Neuronal stem cell (in vitro differentiated cells): ENCODE data around the gene OTUD6A.

Experiments used
- DNase-seq: peaks from one replicate; pipeline ENCODE4 v3.0.0-alpha.2; 2013; ENCODE audit warnings: low spot score
- H2AFZ ChIP-seq: one replicate; pipeline ENCODE4 v1.6.1; 2013; ENCODE audit warnings: mild to moderate bottlenecking, low read length, inconsistent platforms
- H2AK5ac ChIP-seq: 2 replicates; pipeline ENCODE4 v1.6.1; 2013; ENCODE audit warnings: low read depth, mild to moderate bottlenecking, inconsistent platforms, low read length, moderate library complexity, mixed read lengths
- H2BK120ac ChIP-seq: 2 replicates; pipeline ENCODE4 v1.6.1; 2013; ENCODE audit warnings: low read depth, mild to moderate bottlenecking, inconsistent platforms, low read length, moderate library complexity, mixed read lengths
- H2BK12ac ChIP-seq: one replicate; pipeline ENCODE4 v1.6.1; 2013; ENCODE audit warnings: low read length, inconsistent platforms
- H2BK15ac ChIP-seq: 2 replicates; pipeline ENCODE4 v1.6.1; 2013; ENCODE audit warnings: mild to moderate bottlenecking, low read length, inconsistent platforms, mixed read lengths
- H2BK5ac ChIP-seq: one replicate; pipeline ENCODE4 v1.6.1; 2013; ENCODE audit warnings: inconsistent platforms, mild to moderate bottlenecking, low read length, moderate library complexity
- H3K14ac ChIP-seq: one replicate; pipeline ENCODE4 v1.6.1; 2013; ENCODE audit warnings: low read length, inconsistent platforms
- H3K18ac ChIP-seq: 2 replicates; pipeline ENCODE4 v1.6.1; 2013; ENCODE audit warnings: low read length, inconsistent platforms
- H3K23ac ChIP-seq: 2 replicates; pipeline ENCODE4 v1.6.1; 2013; ENCODE audit warnings: low read depth, mild to moderate bottlenecking, mixed read lengths, low read length, inconsistent platforms; ENCODE audit not compliant: poor library complexity
- H3K27ac ChIP-seq: replicated peaks from 3 replicates; pipeline ENCODE4 v1.5.1; 2013; ENCODE audit warnings: low read length, inconsistent platforms
- H3K27me3 ChIP-seq, 3 experiments: 2 replicates each; pipeline ENCODE4 v1.6.1; 2013; ENCODE audit warnings: low read length in 3 of 3, mild to moderate bottlenecking in 2 of 3, inconsistent platforms in 1 of 3, low read depth in 1 of 3, mixed read lengths in 1 of 3, moderate library complexity in 1 of 3; ENCODE audit not compliant: control insufficient read depth in 3 of 3, insufficient read depth in 3 of 3
- H3K36me3 ChIP-seq, 2 donors: replicated peaks in 1 of 2; 2 replicates each; pipeline ENCODE4 v1.6.1; 2013; ENCODE audit warnings: low read length in 2 of 2; ENCODE audit not compliant: control insufficient read depth in 2 of 2, insufficient read depth in 2 of 2
- H3K4ac ChIP-seq: 2 replicates; pipeline ENCODE4 v1.6.1; 2013; ENCODE audit warnings: inconsistent platforms, mild to moderate bottlenecking, low read length, moderate library complexity
- H3K4me1 ChIP-seq, 2 donors: 1 replicate in 1 of 2; 2 replicates in 1 of 2; pipeline ENCODE4 v1.6.1; 2013; ENCODE audit warnings: low read length in 2 of 2, low read depth in 1 of 2; ENCODE audit not compliant: control insufficient read depth in 2 of 2, insufficient read depth in 1 of 2
- H3K4me2 ChIP-seq: one replicate; pipeline ENCODE4 v1.6.1; 2013; ENCODE audit warnings: mild to moderate bottlenecking, low read length, inconsistent platforms; ENCODE audit not compliant: insufficient read depth, poor library complexity, severe bottlenecking
- H3K4me3 ChIP-seq, 2 donors: 2 replicates each; pipeline ENCODE4 v1.5.1; 2013; ENCODE audit warnings: low read length in 2 of 2, mild to moderate bottlenecking in 2 of 2, inconsistent platforms in 1 of 2, moderate library complexity in 1 of 2
- H3K79me1 ChIP-seq: one replicate; pipeline ENCODE4 v1.6.1; 2013; ENCODE audit warnings: low read depth, mild to moderate bottlenecking, inconsistent platforms, low read length, moderate library complexity
- H3K9ac ChIP-seq: one replicate; pipeline ENCODE4 v1.6.1; 2013; ENCODE audit warnings: mild to moderate bottlenecking, low read depth, low read length, inconsistent platforms; ENCODE audit not compliant: poor library complexity
- H3K9me3 ChIP-seq, 2 donors: replicated peaks in 1 of 2; 2 replicates each; pipeline versions ENCODE3 to v1.6.1; 2013; ENCODE audit warnings: low read length in 2 of 2, mild to moderate bottlenecking in 2 of 2, inconsistent platforms in 1 of 2, low read depth in 1 of 2, mixed read lengths in 1 of 2, moderate library complexity in 1 of 2; ENCODE audit not compliant: control insufficient read depth in 2 of 2, insufficient read depth in 1 of 2
- H4K8ac ChIP-seq: one replicate; pipeline ENCODE4 v1.6.1; 2013; ENCODE audit warnings: low read depth, mild to moderate bottlenecking, inconsistent platforms, low read length, moderate library complexity
- H4K91ac ChIP-seq: one replicate; pipeline ENCODE4 v1.6.1; 2013; ENCODE audit warnings: low read length, low read depth, mild to moderate bottlenecking, inconsistent platforms; ENCODE audit not compliant: poor library complexity
- WGBS, 2 donors: extraction: QIAGEN DNeasy Blood & Tissue Kit; methylation state at CpG; one replicate each; pipeline ENCODE4 v1.1.7; 2013; ENCODE audit warnings: missing lambda C conversion rate in 2 of 2, mixed read lengths in 1 of 2; ENCODE audit not compliant: insufficient read length in 2 of 2, insufficient replicate concordance in 1 of 2; ENCODE audit errors: extremely low coverage in 2 of 2; 5-methylcytosine and 5-hydroxymethylcytosine counted together

OTUD6A gene

GRCh38 chrX:70022616-70023015 is 39.6 kb upstream of the OTUD6A start:
- Histone ChIP-seq H3K36me3 (no peaks in the 10 kb centered on the region), H3K4me3 (no peak overlapping the region), H2AFZ (no peak overlapping the region), H2BK15ac (no peak overlapping the region), H3K27ac (no peak overlapping the region), H3K4me2 (no peak overlapping the region), H3K23ac (no peak overlapping the region), H3K4ac (no peak overlapping the region), H2BK120ac (no peak overlapping the region), H3K18ac (no peak overlapping the region), H3K27me3 (peaks cover 0 to 9% (median 0%) of the 10 kb centered on the region in 3 experiments), H4K8ac (no peak overlapping the region), H3K79me1 (no peaks in the 10 kb centered on the region), H3K14ac (no peak overlapping the region), H2BK12ac (no peak overlapping the region), H3K9me3 (no peaks in the 10 kb centered on the region), H2AK5ac (no peak overlapping the region), H4K91ac (no peak overlapping the region), H3K4me1 (no peaks in the 10 kb centered on the region), H3K9ac (no peak overlapping the region), H2BK5ac (no peak overlapping the region)
- no peak for DNase-seq
- WGBS, 2 donors, result no CpG with 5 or more reads among the region's 4 CpGs

DNA sequence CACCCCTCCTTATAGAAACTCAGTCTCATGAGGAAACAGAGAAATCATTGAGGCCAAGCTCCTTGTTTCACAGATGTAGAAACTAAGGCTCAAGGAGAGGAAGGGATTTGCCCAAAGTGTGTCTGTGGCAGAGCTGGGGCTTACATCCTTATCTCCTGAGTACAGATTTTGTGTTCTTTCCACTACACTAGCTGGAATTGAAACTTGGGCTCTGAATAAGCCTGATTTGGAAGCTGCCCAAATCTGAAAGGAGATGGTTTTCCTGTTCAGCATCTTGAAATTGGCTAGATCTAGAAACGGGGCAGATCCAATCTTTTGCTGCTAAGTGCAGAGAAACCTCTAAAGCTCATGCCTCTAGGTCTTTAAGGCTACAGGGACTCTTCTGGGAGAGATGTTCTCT is 36.8 kb upstream of the OTUD6A start:
- Histone ChIP-seq H3K4me1 (peaks cover 0 to 1% of the 10 kb centered on the region in 2 donors), H3K4me2 (no peak overlapping the region), H3K4me3 (no peak overlapping the region), H3K27me3 (peaks cover 0 to 9% (median 0%) of the 10 kb centered on the region in 3 experiments), H2BK120ac (no peak overlapping the region), H3K18ac (no peak overlapping the region), H2AK5ac (no peak overlapping the region), H2BK15ac (no peak overlapping the region), H4K91ac (no peak overlapping the region), H2BK5ac (no peak overlapping the region), H3K9me3 (no peaks in the 10 kb centered on the region), H3K23ac (no peak overlapping the region), H3K27ac (no peak overlapping the region), H2AFZ (no peak overlapping the region), H4K8ac (no peak overlapping the region), H3K36me3 (no peaks in the 10 kb centered on the region), H3K79me1 (no peaks in the 10 kb centered on the region), H3K4ac (no peak overlapping the region), H2BK12ac (no peak overlapping the region), H3K14ac (no peak overlapping the region), H3K9ac (no peak overlapping the region)
- no CpG with 5 or more reads among the region's 1 CpG for WGBS, 2 donors
- no peak for DNase-seq

DNA sequence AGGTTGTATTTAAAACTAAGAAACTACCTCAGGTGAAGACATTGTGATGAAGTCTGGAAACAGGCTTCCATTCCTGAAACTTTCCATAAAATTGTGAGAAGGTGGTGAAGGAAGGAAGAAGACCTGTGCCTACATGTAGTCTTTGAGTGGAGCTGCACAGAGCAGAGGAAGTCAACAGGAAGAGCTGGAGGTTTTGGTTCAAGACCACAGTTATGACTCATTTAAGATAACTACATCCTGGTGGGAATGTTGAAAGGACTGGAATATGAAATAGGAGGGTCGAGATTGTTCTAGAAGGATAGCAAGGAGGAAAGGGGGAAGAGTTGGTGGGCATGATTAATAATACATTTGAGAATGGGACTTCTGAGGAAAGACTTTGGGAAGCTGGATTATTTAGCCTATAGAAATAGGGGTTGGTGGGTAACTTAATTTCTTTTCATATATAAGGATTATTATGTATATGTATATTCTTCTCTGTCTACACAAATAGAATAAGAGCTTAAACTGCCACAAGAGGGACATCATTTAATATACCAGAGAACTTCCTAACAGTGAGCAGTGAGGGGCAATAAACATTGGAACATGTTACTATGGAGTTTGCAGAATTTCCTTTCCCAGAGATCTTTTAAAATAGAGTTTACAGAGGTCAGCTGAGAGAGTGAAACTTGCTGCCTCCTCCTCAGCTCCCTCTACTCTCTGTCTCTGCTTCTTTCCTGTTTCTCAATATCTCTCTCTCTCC is 36.0 kb upstream of the OTUD6A start:
- Histone ChIP-seq H2BK12ac (no peak overlapping the region), H3K27me3 (peaks cover 0 to 9% (median 0%) of the 10 kb centered on the region in 3 experiments), H3K36me3 (no peaks in the 10 kb centered on the region), H3K27ac (no peak overlapping the region), H2AFZ (no peak overlapping the region), H3K4me3 (no peak overlapping the region), H3K23ac (no peak overlapping the region), H4K8ac (no peak overlapping the region), H2AK5ac (no peak overlapping the region), H3K4me2 (no peak overlapping the region), H2BK15ac (no peak overlapping the region), H2BK120ac (no peak overlapping the region), H3K9ac (no peak overlapping the region), H3K9me3 (no peaks in the 10 kb centered on the region), H4K91ac (no peak overlapping the region), H2BK5ac (no peak overlapping the region), H3K79me1 (no peaks in the 10 kb centered on the region), H3K4me1 (peaks cover 0 to 1% of the 10 kb centered on the region in 2 donors), H3K14ac (no peak overlapping the region), H3K4ac (no peak overlapping the region), H3K18ac (no peak overlapping the region)
- WGBS, 2 donors, result no CpG with 5 or more reads among the region's 1 CpG
- DNase-seq, result no peak

- no peaks in the 10 kb centered on the region for H3K79me1 ChIP-seq
- H3K4me2 ChIP-seq, result no peak overlapping the region
- no peak overlapping the region for H4K91ac ChIP-seq
- no peak overlapping the region for H2BK120ac ChIP-seq
- no peak overlapping the region for H4K8ac ChIP-seq
- no peak overlapping the region for H2BK15ac ChIP-seq
- H3K9ac ChIP-seq, result no peak overlapping the region
- H3K27ac ChIP-seq, result no peak overlapping the region
- H3K4ac ChIP-seq, result no peak overlapping the region
- H3K36me3 ChIP-seq, result no peaks in the 10 kb centered on the region
- H3K4me1 ChIP-seq, result peaks cover 0 to 1% of the 10 kb centered on the region in 2 donors
- H3K18ac ChIP-seq, result no peak overlapping the region
- WGBS, 2 donors, result 100% methylated on average over 1 to 2 of the region's 4 CpGs
- H2BK12ac ChIP-seq, result no peak overlapping the region
- H3K14ac ChIP-seq, result no peak overlapping the region
- no peaks in the 10 kb centered on the region for H3K9me3 ChIP-seq
- H3K27me3 ChIP-seq, result peaks cover 0 to 9% (median 0%) of the 10 kb centered on the region in 3 experiments
- H3K23ac ChIP-seq, result no peak overlapping the region
- no peak for DNase-seq
- no peak overlapping the region for H2AK5ac ChIP-seq
- H3K4me3 ChIP-seq, result no peak overlapping the region
- no peak overlapping the region for H2BK5ac ChIP-seq
- H2AFZ ChIP-seq, result no peak overlapping the region
Measured at GRCh38 chrX:70026851-70027200, 35.4 kb upstream of the OTUD6A start.
